NCI-H345 treated with DMSO at 0.1 percent for 48 hours (cell line): ENCODE data around the gene PHF2.

ENCODE experiments used
- DNase-seq: peaks from one replicate; lab custom pipeline; 2025; ENCODE audit not compliant: unreplicated experiment; lab: John Stamatoyannopoulos, UW

PHF2 gene

GRCh38 chr9:93598647-93599241 lies 22.4 kb downstream of the PHF2 start:
- no peak for DNase-seq

DNA sequence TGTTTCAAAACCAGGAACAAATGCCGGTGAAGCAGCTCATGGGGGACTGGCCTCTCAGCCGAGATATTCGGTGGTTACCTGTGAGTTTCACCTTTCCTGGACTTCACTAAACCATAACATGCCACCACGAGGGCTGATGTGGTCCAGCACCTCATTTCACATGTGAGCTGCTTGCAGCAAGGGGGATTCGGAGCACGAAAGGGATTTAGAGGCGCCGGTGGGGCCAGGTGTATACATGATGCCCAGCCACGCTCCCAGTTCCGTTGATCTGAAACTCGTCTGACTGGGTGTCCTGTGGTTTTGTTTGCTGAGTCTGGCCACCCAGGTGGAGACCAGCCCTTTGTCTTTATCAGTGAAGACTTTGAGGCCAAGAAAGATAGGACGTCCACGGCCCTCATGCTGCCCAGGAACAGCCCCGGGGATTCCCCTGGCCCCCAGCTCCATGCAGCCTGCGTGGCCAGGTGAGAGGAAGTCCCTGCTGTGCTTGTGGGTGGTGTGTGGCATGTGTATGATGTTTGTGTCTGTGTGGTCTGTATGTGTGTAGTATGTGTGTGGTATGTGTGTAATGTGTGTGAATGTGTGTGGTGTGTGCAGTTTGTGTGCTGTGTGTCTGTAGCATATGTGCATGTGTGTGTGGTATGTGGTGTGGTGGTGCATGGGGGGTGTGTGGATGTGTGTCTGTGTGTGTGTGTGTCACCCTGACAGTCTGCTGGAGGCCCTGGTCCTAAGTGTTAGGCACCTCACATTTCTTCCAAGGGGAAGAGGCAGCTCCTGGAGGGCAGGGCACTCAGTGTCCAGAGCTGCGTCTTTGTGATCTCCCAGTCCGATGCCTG lies 23.4 kb downstream of the PHF2 start:
- DNase-seq: no peak

GRCh38 chr9:93600504-93600903 lies 24.1 kb downstream of the PHF2 start:
- DNase-seq: peak; percentile 52

DNA sequence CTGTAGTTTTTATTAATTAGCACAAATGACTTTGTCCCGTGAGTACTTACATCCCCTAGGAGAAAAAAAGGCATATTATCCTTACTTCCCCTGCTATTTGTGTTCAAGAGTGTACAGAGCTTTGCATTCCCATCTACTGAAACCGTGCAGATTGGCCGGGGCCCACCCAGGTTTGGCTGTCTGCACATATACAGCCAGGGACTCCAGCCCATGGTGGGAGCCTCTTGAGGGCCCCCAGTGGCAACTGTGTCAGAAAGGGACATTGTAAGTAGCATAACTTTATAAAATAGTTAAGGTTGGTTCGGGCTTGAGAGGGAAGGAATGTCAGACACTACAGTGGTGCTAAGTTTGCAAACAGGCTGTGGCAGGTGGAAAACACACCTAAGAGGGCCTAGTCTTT lies 24.7 kb downstream of the PHF2 start:
- no peak for DNase-seq

GRCh38 chr9:93601666-93602065 lies 25.3 kb downstream of the PHF2 start:
- DNase-seq: no peak

- DNase-seq: no peak
These were observed 26.6 kb downstream of the PHF2 start for GRCh38 chr9:93603011-93603410.

- no peak for DNase-seq
These were observed 27.5 kb downstream of the PHF2 start for GRCh38 chr9:93603906-93604326.

- DNase-seq: no peak
These were observed 29.8 kb downstream of the PHF2 start for GRCh38 chr9:93606187-93606586.

DNA sequence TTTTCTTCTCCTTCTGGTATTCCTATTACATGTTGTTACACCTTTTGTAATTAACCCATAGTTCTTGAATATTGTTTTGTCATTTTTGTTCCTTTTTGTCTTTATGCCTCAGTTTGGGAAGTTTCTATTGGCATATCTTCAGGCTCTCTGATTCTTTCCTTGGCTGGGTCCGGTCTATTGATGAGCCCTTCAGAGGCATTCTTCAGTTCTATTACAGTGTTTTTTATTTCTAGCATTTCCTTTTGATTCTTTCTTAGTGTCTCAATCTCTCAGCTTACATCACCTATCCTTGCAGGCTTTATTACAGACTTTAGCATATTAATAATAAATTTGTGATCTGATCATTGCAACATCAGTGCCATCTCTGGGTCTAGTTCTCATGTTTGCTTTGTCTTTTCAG lies 33.8 kb downstream of the PHF2 start:
- no peak for DNase-seq

DNA sequence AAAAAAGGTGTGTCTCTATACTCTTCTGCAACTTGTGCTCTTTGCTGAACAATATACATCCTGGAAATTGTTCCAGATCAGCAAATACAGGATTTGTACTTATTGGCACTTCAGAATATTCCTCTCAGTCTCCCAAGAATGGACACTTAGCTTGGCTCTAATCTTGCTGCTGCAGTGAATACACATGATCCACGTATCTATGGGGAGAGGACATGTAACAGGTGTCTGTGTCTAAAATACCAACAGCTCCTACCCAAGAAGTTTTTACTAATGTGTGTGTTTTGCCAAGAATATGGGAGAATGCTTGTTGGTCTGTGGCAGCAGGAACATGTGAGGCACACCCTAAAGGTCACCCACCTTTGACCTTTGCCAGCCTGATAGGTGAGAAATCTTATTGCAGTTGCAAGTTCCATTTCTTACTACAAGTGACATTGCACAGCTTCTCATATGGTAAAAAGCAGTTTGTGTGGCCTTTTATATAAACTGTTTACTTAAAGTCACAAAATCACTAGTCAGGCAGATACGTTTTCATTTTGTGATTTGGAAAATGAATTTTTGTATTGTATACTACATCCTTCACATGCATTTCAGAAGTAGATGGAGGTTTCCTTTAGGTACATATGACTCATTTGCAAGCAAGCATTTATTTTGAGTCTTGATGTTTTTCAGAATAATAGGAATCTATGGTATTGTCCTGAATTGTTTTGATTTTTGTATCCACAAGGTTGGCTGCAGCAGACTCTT lies 35.8 kb downstream of the PHF2 start:
- no peak for DNase-seq

DNA sequence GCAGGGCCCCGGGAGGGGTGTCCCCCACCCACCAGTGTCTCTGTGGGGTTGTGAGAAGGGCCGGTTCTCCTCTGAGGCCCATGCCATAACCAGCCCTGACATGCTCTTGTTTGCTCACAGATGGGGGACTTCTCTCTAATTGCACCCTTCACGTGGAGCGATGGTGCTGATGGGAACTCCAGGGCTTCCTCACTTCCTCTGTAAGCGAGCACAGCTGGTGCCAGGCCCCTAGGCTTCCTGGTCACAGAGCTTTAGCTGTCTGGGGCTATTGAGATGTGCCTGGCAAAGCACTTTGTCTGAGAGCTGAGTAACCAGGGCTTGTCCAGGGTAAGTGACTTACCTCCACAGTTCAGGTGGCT lies 36.4 kb downstream of the PHF2 start:
- DNase-seq: peak; percentile 57

DNA sequence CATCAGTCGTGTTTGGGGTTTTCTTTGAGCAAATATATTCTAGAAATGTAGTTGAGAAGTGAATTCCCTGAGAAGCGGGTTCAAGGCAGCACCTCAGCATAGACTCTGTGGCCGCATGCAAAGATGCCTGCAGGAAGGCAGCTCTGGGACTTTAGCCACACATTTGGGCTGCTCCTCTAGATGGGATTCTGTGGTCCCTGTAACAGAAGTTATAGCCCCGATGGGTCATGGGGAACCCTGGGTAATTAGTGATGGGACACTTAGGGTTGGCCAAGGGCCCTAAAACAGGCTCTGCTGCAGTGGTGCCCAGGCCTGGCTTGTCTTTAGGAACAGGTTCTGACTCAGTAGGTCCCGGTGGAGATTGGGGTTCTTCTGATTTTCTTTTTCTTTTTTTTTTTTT lies 36.8 kb downstream of the PHF2 start:
- no peak for DNase-seq

- no peak for DNase-seq
These were observed 37.4 kb downstream of the PHF2 start for GRCh38 chr9:93613791-93614190.

DNA sequence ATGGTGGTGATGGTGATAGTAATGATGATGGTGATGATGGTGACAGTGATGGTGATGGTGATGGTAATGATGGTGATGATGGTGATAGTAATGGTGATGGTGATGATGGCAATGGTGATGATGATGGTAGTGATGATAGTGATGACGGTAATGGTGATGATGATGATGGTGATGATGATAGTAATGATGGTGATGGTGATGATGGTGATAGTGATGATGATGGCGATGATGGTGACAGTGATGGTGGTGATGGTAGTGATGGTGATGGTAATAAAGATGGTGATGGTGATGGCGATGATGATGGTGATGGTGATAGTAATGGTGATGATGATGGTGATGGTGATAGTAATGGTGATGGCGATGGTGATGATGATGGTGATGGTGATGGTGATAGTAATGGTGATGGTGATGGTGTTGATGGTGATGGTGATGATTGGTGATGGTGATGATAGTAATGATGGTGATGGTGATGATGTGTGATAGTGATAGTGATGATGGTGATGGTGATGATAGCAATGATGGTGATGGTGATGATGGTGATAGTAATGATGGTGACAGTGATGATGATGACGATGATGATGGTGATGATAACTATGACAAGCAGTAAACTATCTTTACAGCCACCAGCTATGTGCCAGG lies 38.6 kb downstream of the PHF2 start:
- DNase-seq: no peak

GRCh38 chr9:93616044-93616443 lies 39.7 kb downstream of the PHF2 start:
- no peak for DNase-seq

DNA sequence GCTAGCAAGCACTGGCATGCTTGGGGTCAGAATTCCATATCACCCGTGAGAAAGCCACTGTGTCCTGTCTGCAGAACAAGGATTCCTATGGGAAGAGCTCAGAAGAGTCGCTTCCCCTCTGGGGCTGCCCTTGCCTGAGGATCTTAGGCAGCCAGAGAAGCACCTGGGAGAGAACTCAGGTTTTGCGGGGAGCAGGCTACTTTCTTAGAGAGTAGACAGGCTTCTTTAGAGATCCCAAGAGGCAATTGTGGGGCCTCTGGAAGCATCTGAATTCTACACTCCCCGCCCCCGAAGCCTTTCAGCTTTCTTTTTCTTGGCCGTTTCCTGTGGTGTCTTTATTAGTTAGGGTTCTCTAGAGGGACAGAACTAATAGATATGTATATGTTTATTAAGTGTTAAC lies 40.9 kb downstream of the PHF2 start:
- DNase-seq: no peak

- DNase-seq: no peak
These were observed 42.9 kb downstream of the PHF2 start for GRCh38 chr9:93619272-93619775.

GRCh38 chr9:93620041-93620506 lies 43.7 kb downstream of the PHF2 start:
- DNase-seq: no peak

DNA sequence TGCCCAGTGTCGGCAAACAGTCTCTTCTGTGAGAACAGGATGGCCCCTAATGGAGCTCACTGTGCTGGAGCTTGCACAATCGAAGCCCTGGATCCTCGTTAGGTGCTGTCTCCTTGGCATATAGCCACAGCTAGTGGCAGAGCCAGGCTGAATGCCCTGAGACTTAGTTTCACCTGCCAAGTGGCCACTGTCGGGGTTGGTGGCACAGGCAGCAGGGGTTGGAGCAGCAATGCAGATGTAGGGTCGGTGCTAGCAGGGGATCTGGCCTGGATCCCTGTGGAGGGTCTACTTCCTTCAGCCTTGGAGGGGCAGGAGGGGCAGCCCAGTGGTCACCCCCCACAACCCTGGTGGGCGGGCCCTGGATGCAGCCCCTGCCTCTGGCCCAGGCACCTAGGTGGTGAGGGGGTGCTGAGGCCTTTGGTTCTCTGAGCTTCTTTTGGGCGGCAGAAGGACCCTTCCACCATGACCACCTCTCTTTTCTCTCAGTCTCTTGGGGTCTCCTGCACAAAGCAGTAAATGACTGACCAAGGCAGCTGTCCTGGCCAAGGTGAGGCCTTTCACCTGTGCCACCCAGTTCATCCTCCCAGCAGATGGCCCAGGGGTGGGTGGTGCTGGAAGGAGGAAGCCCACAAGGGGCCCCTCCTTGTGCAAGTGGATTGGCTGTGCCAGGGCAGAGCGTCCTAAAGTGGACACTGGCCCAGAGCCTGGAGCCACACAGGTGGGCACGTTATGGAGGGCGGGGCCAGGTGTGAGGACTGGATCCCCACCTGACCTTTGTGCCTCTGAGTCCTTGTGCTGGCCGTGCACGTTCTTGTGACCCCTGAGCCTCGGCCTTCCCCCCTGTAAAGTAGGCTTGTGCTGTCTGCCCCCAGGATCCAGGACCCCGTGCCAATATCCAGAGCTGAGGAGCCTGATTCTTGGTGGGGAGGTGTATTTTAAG lies 44.8 kb downstream of the PHF2 start:
- DNase-seq: no peak

GRCh38 chr9:93621922-93622321 lies 45.5 kb downstream of the PHF2 start:
- DNase-seq: no peak
